ENCODE data around the gene FAM53A.

DNA sequence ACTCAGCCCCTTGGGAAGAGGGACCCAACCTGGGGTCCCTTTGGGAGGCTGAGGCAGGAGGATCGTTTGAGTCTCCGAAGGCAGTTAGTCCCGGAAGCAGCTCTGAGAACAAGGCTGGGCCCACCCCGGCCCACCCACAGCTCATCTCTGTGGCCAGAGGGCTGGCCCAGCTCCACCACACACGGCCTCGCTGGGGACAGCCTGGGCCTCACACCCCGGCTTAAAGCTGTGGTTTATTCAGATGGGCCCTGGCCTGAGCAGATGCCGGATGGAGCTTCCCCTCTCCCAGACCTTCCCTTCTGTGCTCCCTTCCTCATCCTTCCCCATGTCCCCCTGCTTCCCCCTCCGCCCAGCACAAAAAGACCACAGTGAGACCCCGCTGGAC lies 54.4 kb downstream of the FAM53A start:
- TF ChIP-seq EZH2 (IDR thresholded peaks at IDR 0.05; ENCODE audit: low read length, missing control alignments): no peak
- TF ChIP-seq, protein P1, sequence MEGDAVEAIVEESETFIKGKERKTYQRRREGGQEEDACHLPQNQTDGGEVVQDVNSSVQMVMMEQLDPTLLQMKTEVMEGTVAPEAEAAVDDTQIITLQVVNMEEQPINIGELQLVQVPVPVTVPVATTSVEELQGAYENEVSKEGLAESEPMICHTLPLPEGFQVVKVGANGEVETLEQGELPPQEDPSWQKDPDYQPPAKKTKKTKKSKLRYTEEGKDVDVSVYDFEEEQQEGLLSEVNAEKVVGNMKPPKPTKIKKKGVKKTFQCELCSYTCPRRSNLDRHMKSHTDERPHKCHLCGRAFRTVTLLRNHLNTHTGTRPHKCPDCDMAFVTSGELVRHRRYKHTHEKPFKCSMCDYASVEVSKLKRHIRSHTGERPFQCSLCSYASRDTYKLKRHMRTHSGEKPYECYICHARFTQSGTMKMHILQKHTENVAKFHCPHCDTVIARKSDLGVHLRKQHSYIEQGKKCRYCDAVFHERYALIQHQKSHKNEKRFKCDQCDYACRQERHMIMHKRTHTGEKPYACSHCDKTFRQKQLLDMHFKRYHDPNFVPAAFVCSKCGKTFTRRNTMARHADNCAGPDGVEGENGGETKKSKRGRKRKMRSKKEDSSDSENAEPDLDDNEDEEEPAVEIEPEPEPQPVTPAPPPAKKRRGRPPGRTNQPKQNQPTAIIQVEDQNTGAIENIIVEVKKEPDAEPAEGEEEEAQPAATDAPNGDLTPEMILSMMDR (conservative IDR thresholded peaks at IDR 0.05 in 1 of 2, IDR thresholded peaks at IDR 0.05 in 1 of 2; ENCODE audit: low read depth in 1 of 2, low read length in 2 of 2): no peak

All from fibroblast of lung (primary cell).